HTERT RPE-1 (cell line): ENCODE data around the gene MOGAT1.
"Not testable (repeated sequence)": the region's sequence is repeated elsewhere in the genome, so short reads cannot be mapped to it uniquely, and the experiment has no call there.

Source experiments
- in situ Hi-C: fragments of 300-500 bp; cut with MboI; formaldehyde crosslinking; loops from 4 replicates; pipeline ENCODE4 v1.14.3; 2020; ENCODE audit warnings: low sequenced_read_pairs

Gene MOGAT1

GRCh38 chr2:222709191-222709891 lies 37.9 kb downstream of the MOGAT1 start:
- in situ Hi-C loops: no loop called here

DNA sequence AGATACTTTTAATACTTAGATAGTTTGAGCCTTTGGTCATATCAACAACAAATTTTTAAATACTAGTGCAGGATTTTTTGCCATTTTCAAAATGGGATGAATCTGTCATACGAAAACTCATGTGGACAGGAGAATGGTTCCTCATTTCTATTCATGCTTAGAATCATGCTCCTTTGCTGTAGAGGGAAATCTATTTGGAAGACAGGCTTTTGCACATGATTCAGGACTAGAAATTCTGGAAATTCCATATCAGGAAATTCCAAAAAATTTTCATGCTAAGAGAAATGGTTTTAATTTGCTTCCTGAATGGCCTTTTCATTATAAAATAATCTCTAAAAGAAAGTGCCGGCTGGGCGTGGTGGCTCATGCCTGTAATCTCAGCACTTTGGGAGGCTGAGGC lies 39.3 kb downstream of the MOGAT1 start:
- in situ Hi-C loops: no loop called here

- in situ Hi-C loops: no loop called here
Measured at GRCh38 chr2:222711315-222711940, 40.0 kb downstream of the MOGAT1 start.

DNA sequence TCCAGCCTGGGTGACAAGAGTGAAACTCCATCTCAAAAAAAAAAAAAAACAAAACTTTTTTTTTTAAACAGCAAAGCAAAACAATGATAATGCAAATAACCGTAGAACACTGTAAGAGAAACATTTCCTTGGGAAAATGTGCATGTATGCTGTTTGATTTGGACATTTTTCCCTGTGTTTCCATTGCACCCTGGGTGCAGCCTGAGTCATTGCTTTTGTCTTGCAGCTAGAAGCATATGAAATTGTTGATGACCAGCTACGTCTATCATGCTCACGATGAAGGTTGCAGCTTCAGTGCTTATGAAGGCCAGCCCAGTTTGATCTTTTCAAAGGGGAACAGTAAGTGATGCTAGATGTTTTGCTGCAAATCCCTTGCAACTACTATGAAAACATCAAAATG lies 41.5 kb downstream of the MOGAT1 start:
- in situ Hi-C loops: no loop called here

DNA sequence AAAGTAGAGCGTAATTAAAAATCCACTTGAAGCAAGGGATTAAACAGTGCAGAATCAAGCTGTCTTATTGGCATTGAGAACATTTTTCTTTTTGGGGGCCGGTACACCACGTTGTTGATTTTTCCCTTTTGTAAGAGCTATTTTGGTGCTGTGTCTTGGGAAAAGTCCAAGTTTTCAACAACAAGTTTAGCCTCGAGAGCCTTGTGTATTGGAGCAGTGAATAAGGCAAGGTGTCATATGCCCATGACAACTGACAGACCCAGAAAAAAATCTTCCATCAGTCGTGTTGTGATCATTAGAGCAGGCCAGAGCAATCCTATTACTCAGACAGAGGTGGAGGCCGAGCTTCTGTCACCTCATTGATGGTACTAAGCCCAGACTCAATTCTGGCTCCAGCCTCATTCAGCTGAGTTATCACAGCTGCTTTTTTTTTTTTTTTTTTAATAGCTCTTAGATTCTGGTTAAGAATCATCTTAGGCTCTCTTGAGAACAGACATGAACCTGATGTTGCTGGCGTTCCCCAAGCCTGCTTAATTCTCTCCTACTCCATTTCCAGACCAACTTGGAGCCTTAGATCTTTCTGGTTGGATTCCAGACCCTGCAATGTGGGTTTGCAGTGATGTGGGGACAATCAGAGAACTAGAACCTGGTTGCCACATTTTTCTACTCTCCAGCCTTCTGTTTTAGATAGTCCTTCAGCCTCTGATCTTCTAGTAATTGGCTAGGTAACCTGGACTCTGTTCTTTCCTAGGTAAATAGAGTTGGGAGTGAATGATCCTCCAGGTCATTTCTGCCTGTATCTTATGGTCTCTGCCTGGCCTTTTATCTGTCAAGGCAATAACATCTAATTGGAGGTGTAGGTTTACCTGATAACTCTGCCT lies 43.1 kb downstream of the MOGAT1 start:
- in situ Hi-C loops: no loop called here

GRCh38 chr2:222715742-222716141 lies 44.3 kb downstream of the MOGAT1 start:
- in situ Hi-C loops: no loop called here

- in situ Hi-C loops: not testable (repeated sequence)
Measured at GRCh38 chr2:222719787-222720186, 48.3 kb downstream of the MOGAT1 start.

- in situ Hi-C loops: not testable (repeated sequence)
Measured at GRCh38 chr2:222721597-222721996, 50.1 kb downstream of the MOGAT1 start.

GRCh38 chr2:222722327-222722946 lies 51.0 kb downstream of the MOGAT1 start:
- in situ Hi-C loops: no loop called here

GRCh38 chr2:222724208-222724607 lies 52.8 kb downstream of the MOGAT1 start:
- in situ Hi-C loops: no loop called here

GRCh38 chr2:222728621-222729020 lies 57.2 kb downstream of the MOGAT1 start:
- in situ Hi-C loops: no loop called here

DNA sequence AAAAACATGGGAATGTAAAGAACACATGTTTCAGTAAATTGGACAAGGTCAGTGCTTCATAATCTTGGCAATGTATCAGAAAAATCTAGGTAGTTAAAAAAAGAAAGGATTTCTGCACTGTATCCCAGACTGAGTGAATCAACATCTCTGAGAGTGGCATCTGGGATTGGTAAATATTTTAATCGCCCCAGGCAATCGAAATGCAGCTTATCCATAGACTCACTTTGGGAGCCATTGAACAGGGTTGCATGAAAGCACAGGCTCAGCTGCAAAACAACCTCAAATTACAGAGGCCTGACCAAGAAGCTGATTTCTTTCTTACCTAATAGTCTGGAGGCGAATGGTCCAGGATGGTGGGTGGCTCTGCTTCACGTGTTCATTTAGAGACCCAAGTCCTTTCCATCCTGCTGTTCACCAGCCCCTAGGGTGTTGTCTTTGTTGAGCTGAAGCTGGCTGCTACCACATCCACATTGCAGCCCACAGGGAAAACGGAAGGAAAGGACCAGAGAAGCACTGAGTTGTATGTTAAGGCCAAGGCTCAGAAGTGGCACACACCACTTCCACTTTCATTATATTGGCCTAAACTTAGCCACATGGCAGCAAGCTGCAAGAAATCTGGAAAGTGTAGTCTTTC lies 59.0 kb downstream of the MOGAT1 start:
- in situ Hi-C loops: no loop called here

GRCh38 chr2:222731201-222731621 lies 59.8 kb downstream of the MOGAT1 start:
- in situ Hi-C loops: no loop called here

- in situ Hi-C loops: no loop called here
Measured at GRCh38 chr2:222732489-222733178, 61.2 kb downstream of the MOGAT1 start.

DNA sequence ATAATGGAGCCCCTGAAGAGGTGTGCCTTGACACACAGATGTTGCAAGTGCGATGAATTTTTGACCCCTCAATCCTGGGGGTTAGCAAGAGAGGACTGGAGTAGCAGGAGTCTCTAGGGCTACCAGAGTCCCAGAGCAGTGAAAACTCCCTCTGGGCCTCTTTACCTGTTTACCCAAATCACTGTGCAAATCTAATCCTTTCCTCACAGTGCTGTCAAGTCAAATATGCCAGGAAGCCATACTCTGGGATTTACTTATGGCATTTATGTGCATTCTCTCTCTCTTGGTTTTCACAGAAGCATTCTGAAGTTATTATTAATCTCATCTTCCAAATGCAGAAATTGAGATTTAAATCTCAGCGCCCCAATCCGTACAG lies 62.0 kb downstream of the MOGAT1 start:
- in situ Hi-C loops: no loop called here

- in situ Hi-C loops: no loop called here
Measured at GRCh38 chr2:222733846-222734702, 62.6 kb downstream of the MOGAT1 start.

- in situ Hi-C loops: no loop called here
Measured at GRCh38 chr2:222734703-222735014, 63.2 kb downstream of the MOGAT1 start.

DNA sequence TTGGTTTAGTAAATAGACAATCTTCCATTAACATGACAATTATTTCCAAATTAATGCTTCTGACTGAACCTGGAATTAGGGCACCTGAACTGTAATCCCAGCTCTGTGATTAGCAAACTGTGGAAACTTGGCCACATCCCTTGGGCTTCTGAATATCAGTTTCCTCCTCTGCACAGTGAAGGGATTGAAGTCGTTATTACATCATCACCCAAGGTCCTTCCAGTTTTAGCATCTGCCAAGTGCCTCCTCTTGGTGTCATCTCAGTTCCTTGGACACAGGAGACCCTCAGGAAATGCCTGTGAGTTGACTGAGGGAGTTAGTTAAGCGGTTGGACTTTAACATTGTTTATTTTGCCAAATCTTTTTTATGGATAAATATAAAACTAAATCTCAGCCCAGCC lies 64.8 kb downstream of the MOGAT1 start:
- in situ Hi-C loops: no loop called here

- in situ Hi-C loops: no loop called here
Measured at GRCh38 chr2:222736924-222737323, 65.5 kb downstream of the MOGAT1 start.

DNA sequence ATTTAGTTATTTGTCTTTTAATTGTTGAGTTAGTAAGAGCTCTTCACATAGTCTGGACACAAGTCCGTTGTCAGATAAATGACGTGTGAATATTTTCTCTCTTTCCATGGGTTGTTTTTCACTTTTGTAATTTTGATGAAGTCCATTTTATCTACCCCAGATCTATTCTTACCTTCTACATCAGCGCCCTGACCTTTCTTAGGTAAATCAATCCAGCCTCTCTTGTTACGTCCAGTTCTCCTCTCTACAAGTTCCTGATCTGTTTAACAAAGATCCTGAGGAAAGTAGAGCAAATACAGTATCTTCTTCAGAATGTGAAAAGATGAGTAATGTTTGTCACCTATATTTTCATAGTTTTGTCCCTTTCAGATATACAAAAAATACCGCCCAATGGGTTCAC lies 66.9 kb downstream of the MOGAT1 start:
- in situ Hi-C loops: no loop called here
